Retina (tissue), 1 donor: ENCODE measurements around the gene POLR2E.

Experiments
- DNase-seq: peaks from one replicate; pipeline ENCODE4 v3.0.0-alpha.2; 2016

The POLR2E gene

DNA sequence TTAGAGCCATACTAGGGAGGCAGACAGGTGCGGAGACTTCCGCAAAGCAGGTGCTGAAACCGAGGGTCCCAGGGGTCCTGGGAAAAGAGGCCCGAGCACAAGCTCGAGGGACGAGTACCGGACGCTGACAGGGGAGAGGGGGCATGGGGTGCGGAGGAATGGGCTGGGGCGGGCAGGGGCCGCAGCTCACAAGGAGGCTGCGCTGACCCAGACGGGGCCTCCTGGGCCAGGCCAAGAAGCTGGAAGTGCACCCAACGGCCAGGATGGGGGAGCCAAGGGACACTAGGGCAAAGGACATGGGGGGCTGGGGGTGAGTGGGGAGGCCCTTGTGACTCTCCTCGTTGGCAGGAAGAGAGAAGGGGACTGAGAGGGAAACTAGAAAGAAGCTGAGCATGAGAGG is 1.8 kb downstream of the POLR2E start:
- no peak for DNase-seq

DNA sequence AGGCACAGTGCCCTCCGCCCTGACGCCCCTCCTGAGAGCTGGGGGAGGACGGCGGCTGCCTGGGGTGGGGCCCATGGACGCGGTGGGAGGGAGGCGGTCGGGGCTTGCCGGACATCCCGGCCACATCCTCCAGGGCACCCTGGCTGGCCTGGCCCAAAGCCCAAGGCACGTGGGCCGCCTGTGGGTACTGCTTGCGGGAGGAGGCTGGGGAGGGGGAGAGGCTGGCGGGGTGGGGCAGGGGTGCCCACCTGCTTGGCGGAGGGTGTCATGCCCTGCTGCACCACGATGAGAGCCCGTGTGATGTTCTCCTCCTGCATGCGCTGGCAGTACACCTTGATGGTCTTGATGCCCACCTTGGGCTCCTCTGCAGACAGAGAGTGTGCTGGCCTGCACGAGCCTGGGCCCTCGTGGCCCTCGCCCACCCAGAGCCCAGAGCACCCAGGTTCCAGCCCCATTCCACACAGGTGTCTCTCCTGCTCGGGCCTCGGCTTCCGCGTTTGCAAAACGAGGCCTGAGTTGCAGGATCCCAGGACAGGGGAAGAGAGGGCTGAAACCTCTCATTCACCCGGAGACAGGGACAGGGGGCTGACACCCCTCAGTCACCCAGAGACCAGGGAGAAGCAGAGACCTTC is 3.5 kb downstream of the POLR2E start:
- no peak for DNase-seq

DNA sequence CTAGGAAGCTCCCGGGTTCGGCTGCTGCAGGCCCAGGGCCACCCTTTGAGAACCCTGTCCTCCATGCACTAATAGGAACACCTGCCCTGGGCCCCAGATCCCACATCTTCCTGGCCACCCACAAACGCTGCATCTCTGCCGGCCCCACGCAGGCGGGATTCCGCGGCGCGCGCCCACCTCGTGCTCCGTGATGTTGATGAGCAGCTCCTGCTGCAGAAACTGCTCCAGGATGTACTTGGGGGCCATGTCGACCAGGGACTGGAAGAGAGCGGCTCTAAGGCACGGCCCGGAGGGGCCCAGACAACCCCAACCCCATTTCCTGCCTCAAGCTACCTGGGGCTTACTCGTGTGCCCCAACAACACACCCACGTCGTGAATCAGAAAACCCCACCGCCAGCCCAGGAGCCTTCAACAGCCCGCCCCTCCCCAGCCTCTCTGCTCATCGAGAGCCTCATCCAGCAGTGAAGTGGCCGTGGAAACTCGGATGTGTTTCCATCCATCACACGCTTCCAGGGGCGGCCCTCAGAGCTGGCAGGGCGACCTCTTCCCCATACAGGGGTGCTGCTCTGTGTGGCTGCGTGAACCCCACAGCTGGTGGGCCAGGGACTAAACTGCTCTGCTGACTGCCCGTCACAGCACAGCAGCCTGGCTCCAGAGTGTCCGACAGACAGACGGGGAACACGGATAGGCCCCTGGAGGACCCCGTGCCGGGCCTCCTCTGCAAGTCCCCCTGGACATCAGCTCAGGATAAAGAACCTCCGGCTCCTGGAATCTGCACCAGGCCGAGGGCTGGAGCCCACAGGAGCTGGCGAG is 4.2 kb downstream of the POLR2E start:
- no peak for DNase-seq

DNA sequence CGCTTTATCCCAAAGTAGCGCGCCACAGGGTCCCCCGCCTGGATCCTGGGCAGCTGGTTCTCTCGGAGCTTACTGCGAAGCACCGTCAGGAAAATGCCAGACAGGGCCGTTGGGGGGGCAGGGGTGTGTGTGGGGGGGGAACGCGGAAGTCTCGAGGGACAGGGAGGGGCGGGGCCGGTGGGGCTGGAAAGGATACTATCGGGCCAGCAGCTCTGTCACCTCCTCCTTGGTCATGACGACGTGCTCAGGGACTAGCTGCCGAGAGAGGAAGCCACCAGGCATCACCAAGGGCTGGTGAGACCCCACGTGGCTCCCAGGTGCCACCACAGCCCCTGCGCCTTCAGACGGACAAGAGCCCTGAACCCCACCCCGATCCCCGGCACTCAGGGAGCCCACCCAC is 5.3 kb downstream of the POLR2E start:
- DNase-seq = no peak

DNA sequence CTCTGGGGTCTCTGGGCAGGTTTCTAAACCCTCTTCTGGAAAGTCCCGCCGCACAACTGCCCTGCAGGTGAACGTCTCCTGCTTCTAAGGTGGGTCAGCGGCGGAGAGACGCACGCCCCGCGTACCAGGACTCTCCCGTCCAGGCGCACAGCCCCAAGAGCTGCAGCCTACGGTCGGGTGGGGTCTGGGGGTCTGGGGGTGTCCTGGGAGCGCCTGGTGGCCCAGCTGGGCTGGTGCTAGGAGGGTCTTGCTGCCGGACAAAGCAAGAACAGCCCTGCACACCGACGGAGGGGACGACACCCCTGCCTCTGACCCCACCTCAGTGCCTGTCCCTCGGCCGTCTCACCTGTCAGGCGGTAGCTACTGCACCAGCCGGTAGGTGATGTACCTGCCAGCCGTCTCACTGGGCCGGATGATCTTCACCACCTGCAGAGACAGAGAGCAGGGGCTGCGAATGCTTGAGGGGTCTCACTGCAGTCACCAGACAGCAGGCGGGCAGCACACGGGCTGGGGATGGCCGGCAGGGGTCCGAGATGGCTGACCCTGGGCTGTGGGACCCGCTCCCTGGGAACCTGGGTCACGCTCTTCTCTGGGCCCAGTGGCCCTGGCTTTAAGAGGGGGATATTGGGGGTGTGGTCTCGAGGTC is 5.9 kb downstream of the POLR2E start:
- no peak for DNase-seq

DNA sequence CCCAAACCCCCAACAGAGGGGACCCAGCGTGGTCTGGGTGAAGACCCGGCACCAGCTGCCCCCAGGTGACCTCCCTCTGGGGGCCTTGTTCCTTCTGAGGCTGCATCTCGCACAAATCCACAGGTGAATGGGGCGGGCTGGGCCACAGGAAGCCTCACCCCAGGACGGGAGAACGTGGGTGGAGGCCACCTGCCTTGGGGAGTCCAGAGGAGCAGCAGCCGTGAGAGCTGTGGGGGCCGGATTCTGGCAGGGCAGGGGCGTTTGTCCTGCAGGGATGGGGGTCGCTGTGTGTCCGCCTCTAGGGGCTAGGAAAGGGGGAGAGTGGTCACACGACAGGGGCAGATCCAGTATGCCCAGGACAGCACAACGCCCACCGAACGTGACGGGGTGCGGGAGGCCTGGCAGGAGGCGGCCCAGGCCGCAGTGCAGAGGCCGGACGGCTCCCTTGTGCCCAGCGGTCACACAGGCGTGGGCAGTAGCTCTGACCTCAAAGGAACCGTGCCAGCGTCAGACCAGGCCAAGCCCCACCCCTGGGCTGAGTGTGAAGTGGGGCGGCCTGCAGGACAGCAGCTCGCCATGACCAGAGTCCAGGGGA is 6.7 kb downstream of the POLR2E start:
- DNase-seq = no peak

DNA sequence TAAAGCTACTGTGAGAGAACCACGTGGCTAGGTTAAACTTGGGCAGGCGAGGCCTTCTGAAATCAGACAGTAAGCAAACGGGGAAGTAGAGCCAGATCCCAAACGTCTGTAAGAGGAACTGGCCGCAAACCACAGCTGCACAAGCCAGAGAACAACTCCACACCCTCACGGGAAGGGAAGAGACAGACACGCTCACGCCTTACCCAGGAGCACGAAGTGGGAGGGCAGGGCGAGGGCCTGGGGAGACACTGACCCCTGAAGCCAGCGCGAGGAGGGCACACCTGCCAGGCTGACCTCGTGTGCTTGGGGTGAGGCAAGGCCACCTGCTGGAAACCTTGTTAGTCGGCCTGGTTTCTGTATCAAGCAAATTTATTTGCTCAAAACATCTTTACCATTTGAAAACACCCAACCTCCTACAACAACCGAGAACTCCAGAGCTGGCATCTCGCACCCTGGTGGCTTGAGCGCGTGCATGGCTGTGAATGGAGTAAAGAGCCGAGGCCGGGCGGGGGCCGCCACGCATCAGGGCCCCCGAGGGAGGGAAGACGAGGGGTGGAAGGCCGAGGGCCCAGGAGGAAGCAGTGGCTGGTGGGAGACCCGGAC is 7.3 kb downstream of the POLR2E start:
- no peak for DNase-seq

DNA sequence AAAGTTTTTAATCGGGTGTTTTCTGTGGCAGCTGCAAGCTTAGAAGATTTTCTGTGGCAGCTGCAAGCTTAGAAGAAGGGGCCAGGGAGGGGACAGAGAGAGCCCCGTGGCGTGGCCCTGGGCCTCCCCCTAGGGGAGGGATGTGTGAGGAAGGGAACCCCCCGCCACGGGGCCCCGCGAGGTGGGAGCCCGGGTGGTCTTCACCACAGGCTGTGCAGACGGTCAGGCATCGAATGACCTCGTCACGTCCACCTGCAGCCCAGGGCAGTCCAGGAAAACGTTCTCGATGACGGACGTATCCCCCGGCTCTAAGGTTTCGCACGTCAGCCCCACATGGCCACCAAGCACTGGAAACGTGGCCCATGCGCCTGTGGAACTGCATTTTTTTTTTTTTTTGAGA is 8.6 kb downstream of the POLR2E start:
- no peak for DNase-seq

DNA sequence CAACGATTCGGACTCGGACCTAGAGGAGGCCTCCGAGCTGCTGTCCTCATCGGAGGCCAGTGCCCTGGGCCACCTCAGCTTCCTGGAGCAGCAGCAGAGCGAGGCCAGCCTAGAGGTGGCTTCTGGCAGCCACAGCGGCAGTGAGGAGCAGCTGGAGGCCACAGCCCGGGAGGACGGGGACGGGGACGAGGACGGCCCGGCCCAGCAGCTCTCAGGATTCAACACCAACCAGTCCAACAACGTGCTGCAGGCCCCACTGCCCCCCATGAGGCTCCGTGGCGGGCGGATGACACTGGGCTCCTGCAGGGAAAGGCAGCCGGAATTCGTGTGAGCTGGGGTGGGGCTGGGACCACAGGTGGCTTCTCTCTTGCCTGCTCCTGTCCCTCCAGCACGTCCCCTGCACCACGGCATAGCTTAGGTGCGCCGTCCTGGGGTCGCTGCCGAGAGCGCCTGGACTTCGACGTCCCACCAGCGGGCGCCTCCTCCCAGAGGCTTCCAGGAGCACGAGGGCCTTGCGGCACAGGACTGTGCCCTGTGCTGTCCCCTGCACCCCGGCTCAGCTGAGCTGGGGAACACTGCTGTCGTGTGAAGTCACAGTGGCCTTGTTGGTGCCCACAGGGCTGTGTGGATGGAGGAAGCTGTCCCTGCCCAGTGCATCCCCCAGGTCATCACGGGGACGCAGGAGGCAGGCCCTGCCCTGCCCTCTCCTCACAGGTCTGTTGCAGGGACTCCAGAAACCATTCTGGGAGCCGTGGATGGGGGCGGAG is 9.3 kb downstream of the POLR2E start:
- DNase-seq = no peak

DNA sequence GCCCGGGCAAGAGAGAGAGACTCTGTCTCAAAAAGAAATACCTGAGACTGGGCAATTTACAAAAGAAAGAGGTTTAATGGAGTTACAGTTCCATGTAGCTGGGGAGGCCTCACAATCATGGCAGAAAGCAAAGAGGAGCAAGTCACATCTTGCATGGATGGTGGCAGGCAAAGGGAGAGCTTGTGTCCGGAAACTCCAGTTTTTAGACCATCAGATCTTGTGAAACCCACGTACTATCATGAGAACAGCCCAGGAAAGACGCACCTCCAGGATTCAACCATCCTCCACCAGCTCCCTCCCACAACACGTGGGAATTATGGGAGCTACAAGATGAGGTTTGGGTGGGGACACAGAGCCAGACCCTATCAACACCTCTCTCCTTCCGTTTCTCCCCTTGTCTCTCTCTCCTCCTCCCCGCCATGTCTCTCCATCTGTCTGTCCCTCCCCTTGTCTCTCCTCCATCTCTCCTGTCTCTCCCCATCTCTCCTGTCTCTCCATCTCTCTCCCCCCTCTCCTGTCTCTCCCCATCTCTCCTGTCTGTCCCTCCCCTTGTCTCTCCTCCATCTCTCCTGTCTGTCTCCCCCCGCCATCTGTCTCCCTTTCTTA is 10.0 kb downstream of the POLR2E start:
- no peak for DNase-seq

DNA sequence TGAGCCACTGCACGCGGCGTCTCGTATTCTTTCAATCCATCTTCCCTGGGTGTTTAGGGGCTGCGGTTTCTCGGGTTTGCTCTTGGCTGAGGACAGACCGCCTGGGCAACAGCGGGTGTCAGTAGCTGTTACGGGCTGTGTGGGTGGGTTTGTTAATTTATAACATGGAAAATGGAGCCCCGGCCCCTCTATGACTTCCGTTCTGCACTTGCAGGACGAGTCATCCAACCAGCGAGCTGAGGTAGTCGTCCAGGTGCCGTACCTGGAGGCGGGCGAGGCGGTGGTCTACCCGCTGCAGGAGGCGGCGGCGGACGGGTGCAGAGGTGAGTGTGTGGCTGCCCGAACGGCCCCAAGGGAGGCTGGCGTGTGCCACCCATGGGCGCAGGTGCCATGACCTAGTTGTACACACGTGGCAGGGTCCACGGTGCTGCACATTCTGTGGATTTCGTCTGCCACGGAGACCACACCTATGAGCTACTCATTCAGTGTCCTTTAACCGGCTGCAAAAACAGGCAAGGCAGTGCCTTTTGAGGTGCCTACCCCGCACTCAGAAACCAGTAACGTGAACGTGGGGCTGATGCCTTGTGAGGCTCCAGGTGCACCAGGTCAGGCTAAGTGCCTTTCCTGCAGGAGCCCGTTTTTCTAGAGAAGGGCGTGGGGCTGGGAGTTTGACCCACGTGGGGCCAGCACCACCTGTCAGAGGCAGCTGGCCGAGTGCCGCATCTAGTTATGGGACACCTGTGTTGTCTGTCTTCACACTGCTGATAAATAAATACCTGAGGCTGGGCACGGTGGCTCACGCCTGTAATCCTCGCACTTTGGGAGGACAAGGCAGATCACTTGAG is 10.9 kb downstream of the POLR2E start:
- DNase-seq = no peak

DNA sequence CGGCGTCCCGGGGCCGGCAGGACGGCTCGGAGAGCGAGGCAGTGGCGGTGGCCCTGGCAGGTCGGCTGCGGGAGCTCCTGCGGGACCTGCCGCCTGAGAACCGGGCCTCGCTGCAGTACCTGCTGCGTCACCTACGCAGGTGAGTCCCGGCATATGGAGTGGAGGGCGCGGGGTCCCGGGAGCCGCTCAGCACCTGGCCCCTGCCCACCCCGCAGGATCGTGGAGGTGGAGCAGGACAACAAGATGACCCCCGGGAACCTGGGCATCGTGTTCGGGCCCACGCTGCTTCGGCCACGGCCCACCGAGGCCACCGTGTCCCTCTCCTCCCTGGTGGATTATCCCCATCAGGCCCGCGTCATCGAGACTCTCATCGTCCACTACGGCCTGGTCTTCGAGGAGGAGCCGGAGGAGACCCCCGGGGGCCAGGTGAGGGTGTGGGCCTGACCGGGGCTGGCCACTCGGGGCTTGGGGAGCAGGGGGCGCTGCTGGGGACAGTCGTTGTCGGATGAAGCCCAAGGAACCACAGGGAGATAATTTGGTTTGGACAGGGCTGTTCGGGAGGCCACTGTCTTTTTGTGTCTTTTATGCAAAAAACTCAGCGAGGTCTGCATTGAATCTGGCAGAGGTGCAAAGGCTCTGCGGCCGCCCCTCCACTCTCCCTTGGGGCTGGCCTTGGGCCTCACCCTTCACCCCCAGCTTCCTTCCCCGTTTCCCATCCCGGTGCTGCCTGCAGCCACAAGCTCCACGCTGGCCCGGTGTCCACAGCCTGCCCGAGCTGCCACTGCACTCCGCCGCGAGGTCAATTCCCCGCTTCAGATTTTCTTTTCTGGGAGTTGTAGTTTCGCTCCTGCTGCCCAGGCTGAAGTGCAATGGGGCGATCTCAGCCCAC is 12.0 kb downstream of the POLR2E start:
- no peak for DNase-seq

DNA sequence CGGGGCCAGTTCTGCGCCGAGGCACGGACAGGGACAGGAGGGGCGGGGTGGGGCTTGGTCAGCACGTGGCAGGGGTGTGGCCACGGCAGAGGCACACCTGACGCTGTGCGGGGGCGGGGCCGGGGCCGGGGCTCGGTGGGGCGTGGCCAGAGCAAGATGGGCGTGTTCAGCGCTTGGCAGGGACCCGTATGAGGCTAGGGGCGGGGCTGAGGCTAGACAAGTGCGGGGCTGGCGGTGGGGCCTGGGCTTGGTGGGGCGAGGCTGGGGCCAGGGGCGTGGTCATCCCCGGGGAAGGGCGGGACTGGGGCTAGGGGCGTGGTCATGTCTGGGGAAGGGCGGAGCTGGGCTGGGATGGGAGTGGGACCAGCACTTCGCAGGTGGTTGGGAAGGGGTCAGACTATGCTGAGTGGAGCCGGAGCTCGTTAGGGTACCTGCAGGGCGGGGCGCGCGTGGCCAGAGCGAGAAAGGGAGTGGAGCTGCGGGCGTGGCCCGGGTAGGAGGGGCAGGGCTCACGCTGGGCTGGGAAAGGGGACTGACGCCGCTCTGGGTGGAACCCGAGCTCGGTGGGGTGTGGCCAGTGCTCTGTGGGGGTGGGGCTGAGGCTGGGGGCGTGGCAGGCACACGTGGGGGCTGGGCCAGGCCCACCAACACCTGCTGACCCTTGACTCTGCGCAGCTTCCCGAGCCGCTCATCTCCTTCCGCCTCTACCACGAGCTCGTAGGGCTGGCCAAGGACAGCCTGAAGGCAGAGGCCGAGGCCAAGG is 12.8 kb downstream of the POLR2E start:
- no peak for DNase-seq

DNA sequence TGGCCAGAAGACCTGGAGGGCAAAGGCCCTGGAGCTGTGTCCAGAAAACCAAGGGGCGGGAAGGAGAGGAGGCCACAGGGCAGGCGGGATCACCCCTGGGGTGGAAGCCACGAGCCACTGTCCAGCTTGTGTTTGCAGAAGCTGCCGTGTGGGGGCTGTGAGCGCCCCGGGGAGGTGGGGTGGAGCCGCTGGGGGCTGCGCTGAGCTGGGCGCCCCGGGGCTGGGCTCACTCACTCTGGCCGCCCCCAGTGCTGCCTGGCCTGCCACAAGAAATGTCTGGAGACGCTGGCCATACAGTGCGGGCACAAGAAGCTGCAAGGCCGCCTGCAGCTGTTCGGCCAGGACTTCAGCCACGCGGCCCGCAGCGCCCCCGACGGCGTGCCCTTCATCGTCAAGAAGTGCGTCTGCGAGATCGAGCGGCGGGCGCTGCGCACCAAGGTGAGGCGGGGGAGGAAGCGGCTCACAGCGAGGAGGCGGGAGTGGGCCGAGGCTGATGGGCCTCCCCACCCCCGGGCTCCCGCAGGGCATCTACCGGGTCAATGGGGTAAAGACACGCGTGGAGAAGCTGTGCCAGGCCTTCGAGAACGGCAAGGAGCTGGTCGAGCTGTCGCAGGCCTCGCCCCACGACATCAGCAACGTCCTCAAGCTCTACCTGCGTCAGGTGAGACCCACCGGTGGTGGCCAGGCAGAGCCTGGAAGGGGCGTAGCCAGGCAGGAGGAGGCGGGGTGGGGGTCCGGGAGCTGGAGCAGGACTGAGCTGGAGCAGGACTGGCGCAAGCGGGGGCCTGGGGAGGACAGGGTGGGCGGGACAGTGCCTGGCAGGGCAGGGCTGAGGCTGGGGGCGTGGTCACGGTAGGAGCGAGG is 13.6 kb downstream of the POLR2E start:
- no peak for DNase-seq

DNA sequence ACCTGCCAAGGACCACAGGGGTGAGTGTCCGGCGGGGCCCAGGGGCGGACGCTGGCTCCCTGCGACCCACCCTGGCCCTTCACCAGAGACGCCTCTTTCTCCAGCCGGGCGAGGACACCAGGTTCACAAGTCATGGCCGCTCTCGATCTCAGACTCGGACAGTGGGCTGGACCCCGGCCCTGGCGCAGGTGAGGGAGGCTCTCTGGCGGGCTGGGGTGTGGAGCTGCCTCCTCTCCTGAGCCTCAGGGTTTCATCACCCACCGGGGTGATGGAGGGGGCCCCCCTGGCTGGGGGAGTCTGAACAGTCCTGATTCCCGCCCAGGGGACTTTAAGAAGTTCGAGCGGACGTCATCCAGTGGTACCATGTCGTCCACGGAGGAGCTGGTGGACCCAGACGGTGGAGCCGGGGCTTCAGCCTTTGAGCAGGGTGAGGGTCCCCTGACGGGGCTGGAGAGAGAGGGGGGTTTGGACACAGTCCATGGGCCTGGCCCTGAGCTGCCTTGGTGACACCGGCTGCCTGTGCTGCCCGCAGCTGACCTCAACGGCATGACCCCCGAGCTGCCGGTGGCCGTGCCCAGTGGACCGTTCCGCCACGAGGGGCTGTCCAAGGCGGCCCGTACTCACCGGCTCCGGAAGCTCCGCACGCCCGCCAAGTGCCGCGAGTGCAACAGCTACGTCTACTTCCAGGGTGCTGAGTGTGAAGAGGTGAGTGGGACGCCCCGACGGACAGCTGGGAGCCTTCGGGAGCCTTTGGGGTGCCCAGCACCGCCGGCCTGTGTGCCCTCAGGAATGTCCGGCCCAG is 14.6 kb downstream of the POLR2E start:
- no peak for DNase-seq

DNA sequence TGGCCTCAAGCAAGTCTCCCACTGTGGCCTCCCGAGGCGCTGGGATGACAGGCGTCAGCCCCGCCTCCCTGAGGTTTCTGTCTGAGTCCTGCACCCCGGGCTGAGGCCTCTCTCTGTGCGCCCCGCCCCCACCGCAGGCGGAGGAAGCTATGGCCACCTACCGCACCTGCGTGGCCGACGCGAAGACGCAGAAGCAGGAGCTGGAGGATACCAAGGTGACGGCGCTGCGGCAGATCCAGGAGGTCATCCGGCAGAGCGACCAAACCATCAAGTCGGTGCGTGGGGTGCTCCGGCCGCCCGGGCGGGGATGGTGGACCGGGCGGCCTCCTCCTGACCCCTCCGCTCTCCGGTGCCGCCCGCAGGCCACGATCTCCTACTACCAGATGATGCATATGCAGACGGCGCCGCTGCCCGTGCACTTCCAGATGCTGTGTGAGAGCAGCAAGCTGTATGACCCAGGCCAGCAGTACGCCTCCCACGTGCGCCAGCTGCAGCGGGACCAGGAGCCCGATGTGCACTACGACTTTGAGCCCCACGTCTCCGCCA is 15.5 kb downstream of the POLR2E start:
- DNase-seq = no peak

DNA sequence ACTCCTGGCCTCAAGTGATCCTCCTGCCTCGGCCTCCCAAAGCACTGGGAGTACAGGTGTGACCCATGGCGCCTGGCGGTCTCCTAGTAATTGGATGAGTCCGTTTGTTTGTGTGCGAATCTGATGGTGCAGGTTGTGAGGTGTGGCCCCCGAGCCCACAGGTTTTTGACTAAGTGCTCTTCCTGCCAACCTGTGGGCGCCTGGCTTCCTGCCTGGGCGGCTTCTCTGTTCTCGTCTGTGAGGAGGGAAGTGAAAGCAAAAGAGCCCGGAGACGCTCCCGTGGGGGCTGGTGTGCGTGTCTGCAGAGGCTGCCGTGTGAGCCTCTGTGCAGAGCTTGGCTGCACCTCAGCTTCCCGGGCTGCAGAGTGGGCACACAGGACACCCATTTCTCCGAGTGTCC is 18.2 kb downstream of the POLR2E start:
- DNase-seq = no peak
